Amniotic stem cell (primary cell): ENCODE measurements around the gene ZNF365.
A peak's percentile ranks its signal among the peaks of the same experiment; 100 is the strongest.
"Not testable (repeated sequence)": the region's sequence is repeated elsewhere in the genome, so short reads cannot be mapped to it uniquely, and the experiment has no call there.

Source experiments
- DNase-seq: peaks from one replicate; lab custom pipeline; 2025; lab: John Stamatoyannopoulos, UW

Gene ZNF365

DNA sequence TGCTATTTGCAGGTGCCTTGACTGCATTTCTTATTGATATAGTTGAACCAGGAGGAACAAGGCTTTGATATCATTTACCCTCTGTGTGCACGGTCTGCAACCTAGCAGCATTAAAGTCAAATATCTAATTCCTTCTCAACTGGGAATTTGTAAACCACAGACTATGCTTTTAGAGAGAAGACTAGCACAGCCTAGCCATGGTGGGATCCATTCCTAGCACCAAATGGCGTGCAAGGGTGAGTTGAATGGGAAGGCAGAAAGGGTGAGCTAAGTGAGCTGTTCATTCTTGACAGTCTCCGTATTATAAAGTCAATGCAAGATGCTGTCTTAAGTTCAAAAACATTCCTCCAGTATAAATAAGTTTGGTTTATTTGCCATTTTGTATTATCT, 2.9 kb downstream of the ZNF365 start:
- no peak for DNase-seq

DNA sequence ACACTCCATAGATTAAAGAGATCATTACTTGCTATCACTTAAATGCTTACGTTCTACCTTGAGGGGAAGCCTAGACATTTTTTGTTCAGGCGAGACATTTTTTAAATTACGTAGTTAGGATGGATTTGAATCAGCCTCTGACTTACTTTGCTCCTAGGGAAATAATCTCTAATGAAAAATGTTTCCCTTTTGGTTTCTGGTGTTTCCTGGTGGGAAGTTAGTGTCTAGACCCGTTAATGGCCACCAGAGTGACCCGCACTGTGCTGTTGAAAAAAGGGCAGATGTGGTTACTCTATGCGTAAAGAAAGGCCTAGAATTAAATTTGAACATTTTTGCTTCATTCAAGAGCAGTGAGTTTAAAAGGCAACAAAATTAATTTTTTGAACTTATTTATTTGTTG, 3.8 kb downstream of the ZNF365 start:
- DNase-seq = no peak

DNA sequence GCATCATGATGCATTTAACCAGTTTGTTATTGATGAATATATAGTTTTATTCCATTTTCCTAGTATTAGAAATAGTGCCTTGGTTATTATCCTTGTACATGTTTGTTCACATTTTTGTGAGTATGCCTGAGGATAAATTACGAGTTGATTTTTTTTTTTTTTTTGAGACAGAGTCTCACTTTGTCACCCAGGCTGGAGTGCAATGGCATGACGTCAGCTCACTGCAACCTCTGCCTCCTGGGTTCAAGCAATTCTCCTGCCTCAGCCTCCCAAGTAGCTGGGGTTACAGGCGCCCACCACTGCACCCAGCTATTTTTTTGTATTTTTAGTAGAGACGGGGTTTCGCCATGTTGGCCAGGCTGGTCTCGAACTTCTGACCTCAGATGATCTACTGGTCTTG, 4.7 kb downstream of the ZNF365 start:
- not testable (repeated sequence) for DNase-seq

DNA sequence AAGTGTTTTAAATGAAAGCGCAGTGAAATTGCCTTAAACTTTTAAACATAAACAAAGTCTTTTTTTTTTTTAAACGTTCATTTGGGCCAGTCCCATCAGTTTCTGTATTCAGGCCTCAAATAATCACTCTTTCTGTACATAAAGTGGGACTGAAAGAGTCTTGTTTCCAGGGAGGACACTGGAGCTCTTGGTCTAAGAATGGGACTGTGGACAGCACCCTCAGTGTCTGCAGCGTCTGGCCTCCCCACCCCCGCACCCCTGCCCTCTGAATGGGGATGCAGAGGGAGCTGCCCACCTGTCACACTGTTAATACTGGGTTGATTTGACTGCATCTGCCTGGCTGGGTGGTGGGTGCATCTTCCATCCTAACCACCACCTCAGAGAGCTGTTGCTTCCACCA, 5.2 kb downstream of the ZNF365 start:
- DNase-seq = no peak

DNA sequence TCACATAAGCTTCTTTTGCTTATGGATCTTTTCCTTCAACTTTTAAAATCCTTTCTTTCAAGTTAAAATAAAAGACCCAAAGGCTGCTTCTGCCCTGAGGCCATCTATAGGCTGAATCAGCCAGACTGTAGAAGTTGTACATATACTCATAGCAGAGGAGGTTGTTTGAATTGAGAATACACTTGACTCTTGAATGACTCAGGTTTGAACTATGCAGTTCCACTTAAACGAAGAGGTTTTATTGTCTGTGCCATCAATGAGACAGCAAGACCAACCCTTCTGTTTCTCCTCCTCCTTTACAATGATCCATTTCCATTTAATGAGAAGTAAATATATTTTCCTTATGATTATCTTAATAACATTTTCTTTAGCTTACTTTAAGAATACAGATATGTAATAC, 5.8 kb downstream of the ZNF365 start:
- peak; percentile 38 for DNase-seq

DNA sequence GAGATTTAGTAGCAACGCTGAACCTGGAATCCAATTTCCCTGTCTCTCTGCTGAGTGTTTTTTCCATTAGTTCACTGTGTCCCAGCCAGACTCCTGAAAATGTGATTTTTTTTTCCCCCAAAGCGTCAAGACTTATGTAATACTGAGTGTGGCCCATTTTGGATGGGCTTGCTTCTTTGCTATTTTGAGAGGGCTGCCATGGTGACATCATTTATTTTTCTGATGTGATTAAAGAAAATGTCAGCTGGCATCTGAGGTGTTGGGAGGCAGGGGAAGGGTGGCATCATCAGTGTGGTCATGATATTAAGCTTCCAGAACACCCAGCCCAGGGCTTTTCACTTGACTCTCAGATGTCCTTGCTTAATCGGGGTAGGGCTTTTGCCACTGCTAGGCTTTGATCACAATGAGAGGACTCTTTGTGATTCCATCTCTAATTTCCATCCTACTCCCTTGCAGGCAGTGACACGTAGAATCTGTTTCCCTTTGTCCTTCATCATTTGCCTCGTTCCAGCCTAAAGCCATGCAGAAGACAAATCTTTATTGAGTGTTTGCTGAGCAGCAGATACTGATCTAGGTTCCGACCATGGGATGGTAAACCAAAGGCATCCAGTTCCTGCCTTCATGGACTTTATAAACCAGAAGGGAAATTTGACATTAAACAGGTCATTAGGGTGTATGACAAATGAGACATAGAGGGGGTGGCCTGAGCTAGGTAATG, 7.4 kb downstream of the ZNF365 start:
- DNase-seq = no peak

DNA sequence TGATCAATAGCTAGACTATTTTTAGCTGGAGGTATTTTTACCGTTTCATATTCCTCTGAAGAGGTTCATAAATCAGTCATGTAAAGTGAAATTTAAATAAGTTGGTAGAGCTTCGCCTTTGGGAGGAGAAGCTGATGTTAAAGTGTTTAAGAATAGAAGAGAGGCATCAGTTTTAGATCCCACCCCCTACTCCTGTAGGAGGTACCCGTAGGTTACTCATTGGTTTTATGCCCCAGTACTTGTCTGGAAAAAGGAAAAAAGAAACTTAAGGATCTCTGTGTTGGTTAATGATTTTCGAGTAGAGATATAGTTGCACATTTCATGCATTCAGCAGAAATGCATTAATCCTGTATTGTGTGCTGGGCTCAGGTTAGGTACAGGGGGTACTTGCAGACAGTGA, 8.7 kb downstream of the ZNF365 start:
- DNase-seq = no peak

DNA sequence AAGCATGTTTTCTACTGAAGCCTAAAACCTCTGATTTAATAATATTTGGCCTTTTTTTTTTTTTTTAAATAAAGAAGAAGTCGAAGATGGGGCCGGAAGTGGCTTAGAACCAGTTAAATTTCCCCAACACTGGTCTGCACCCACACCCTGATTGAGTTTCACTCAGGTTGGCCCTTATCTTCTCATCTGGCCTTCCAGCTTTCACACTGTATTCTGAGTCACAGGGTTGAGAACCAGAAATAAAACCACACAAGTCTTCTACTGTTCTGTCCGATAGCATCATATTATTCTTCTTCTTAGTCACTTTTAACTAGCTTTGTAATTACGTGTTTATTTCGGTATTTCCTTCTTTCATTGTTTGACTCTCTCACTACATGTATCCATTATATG, 9.9 kb downstream of the ZNF365 start:
- no peak for DNase-seq

DNA sequence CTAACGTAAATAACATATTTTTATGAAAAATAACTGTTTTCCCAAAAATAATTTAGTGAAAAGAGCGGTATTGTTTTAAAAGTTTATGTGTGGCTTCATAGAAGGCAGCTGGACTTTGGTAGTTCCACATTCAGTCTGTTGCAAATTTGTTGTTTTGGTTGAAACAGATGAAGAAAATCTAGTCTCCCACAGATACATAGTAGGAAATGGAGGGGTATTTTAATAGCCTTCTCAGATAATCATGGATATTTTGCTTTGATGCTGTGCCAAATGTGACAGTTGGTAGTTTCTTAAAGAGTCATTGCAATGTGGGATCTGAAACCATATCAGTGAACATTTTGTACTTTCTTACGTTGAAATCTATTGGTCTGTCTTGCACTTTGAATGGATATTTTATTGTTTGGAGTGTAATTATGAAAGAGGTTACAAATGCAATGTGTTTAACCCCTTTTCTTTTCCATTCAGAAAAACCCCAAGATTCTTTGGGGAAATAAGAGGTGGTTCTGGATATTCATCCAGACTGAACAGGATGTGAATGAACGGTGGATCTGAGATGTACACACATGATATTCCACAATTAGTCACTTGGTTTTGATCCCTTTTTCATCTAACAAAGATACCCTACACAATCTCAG, 10.4 kb downstream of the ZNF365 start:
- DNase-seq = no peak

DNA sequence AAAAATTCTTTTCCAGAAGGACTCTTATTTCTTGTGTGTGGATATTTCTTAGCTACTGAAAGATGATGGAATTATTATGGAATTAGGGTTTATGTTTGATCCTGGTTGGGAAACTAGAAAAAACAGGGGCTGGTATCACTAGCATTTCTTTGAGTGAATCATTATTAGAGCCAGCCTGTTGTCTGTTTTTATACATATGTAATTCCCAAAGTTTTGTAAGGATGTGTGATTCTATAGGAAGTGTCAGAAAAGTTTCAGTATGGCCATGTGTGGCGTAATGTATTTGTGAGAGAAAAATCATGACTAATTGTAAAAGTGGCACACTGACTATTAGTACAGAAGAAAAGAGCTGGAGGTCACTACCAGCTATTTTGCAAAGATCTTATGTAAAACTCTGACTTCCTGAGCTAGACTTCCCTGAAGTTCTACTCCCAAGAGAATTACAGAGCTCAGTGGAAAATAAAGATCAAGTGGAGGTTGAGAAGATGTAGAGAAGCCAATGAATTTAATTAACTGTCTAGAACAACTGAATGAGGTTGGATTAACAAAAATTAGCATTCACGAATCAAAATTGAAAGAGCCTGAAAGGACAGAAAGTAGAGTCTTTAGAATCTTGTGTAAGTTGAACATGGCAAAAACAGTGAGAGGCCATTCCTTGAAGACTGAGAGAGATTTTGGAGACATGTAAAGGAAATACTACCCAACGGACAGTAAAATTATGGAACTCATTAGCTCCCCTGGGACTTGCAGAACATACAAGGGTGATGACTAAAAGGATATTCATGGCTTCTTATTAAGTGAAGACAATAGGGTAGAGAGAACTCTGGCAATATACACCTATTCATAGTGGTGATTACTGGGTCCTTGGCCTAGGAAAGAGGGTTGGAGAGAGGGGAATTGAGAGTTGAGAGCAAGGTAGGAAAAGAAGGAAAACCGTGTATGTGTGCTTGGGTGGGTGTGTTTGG, 12.5 kb downstream of the ZNF365 start:
- DNase-seq = no peak

DNA sequence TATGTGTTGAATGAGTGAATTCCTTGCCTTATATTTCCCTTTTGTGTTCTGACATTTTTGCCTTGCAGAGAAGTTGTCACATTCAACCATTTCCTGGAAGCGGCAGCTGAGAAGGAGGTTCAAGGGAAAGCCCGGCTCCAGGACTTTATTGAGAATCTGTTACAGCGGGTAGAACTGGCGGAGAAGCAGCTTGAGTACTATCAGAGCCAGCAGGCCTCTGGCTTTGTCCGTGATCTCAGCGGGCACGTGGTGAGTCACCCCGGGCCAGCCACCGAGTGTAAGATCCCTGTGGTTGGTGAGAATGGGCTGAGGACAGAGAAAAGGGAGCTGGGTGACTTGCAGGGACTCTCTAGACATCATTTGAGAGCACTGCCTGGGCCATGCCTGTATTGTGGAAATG, 14.2 kb downstream of the ZNF365 start:
- no peak for DNase-seq

DNA sequence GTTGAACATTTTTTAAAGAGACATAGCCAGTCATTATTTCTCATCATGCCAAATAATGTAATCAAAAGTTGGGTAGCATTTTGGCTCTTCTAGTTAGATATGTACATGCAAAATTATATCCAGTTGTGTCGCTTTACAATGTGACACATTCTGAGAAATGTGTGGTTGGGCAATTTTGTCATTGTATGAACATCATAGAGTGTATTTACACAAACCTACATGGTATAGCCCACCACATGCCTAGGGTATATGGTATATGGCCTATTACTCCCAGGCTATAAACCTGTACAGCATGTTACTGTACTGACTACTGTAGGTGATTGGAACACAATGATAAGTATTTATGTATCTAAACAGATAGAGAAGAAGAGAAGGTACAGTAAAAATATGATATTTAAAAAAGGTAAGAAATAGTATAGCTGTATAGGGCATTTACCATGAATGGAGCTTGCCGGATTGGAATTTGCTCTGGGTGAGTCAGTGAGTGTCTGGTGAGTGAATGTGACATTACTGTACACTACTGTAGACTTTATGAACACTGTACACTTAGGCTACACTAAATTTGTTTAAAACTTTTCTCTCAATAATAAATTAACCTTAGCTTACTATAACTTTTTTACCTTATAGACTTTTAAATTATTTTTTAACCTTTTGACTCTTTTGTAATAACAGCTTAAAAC, 16.5 kb downstream of the ZNF365 start:
- DNase-seq = no peak

DNA sequence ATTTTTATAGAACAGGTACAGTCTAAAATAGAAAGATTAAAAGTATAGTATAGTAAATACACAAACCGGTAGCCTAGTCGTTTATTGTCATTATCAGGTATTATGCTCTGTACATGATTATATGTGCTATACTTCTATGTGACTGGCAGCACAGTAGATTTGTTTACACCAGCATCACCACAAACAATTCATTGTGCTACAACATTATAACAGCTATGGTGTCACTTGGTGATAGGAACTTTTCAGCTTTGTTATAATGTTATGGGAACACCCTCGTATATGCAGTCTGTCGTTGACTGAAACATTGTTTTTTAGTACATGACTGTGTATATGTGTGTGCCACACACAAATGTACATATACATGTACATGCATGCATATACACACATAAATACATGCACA, 19.1 kb downstream of the ZNF365 start:
- DNase-seq = no peak

DNA sequence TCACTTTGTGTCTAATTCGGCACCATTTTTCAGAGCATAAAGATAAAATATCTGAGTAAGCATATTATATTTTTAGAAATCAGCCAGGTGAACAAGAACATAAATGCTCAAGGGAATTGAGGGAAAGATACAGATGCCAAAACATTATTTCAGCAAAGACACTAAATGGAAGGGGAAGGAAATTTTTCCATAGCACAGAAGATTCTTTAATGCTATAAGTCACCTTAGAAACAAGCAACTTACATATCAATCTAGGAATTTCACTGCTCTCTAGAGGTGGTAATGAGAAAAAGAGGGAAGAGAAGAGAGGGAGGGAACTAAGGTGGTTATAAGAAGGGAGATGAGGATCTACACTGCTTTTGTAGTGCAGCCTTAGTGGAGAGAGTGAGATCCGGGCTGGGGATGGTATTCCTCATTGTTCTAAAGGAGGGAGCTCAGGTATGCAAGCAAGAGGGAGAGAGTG, 20.4 kb downstream of the ZNF365 start:
- DNase-seq = no peak

DNA sequence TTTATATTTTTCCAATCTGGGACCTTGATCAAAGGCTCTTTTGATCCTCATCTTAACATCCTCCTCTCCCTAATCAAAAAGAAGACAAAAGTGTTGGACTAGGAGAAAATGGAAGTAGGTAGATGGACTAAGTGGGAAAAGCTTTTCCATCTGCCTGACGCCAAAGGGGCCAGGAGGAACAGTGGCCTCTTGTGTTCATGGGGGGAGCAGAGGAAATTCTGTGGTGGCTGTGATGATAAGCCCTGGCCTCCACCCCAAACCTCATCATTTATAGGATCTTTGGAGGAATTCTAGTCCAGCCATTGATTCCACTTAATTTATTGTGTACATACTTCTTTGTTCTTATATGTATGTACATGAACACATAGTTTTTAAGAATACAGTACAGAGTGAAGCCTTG, 21.7 kb downstream of the ZNF365 start:
- DNase-seq = no peak

DNA sequence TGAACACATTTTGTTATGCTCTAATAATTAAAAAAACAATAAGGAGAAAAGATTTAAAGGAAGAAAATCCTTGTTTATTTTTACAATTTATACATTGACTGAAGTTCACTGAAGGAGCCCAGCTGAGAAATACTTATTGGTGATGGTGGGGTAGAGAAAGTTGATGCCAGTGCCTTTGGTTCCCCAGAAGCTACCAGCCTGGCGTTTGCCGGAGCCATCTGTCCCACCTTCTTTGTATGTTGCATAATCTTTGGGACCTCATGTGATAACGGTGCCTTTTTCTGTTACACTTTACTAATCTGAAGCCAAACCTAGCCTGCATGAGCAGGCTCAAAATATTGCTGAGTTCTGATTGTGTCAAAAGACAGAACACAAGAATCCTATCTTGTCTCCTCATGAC, 22.7 kb downstream of the ZNF365 start:
- no peak for DNase-seq

DNA sequence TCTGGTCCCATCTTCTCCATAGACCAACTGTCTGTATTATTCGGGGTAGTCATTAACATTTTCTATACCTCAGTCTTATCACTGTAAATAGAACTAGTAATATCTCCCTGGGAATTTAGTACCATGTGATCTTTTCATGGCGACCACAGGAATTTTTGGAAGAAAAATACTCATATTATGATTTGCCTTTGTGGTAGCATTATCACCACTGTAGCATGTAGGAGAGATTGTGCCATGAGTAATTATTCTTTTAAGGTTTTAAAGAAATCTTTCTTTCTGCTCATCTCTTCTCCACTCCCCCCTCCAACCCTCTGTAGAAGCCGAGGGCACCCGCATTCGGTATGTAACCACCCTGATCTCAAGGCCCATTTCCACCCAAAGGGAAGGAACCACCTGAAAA, 25.0 kb downstream of the ZNF365 start:
- DNase-seq = no peak

DNA sequence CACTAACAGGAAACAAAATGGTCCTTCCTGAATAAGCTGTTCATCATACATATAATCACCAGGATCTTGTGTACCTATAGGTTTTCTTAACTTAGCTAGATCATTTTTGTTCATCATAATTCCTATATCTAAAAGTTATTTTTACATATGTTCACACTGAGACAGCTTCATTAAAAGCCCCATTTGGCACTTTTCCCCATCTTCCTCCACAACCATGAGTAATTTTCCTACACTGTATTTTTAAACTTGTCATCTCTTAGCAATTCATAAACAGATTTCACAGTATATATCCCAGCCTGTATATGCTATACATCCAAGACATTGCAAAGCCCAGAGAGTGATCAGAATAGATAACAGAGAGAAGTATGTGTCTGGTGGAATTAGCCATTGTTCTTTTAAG, 28.3 kb downstream of the ZNF365 start:
- DNase-seq = no peak

DNA sequence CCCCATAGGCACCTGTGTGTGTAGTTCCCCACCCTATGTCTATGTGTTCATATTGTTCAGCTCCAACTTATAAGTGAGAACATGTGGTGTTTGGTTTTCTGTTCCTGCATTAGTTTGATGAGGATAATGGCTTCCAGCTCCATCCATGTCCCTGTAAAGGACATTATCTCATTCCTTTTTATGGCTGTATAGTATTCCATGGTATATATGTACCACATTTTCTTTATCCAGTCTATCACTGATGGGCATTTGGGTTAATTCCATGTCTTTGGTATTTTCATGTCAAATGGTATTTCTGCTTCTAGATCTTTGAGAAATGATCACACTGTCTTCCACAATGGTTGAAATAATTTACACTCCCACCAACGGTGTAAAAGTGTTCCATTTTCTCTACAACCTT, 36.4 kb downstream of the ZNF365 start:
- DNase-seq = not testable (repeated sequence)

DNA sequence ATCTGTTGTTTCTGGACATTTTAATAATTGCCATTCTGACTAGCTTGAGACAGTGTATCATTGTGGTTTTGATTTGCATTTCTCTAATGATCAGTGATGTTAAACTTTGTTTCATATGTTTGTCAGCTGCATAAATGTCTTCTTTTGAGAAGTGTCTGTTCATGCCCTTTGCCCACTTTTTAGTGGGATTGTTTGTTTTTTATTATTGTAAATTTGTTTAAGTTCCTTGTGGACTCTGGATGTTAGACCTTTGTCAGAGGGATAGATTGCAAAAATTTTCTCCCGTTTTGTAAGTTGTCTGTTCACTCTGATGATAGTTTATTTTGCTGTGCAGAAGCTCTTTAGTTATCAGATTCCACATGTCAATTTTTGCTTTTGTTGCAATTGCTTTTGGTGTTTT, 36.8 kb downstream of the ZNF365 start:
- not testable (repeated sequence) for DNase-seq

DNA sequence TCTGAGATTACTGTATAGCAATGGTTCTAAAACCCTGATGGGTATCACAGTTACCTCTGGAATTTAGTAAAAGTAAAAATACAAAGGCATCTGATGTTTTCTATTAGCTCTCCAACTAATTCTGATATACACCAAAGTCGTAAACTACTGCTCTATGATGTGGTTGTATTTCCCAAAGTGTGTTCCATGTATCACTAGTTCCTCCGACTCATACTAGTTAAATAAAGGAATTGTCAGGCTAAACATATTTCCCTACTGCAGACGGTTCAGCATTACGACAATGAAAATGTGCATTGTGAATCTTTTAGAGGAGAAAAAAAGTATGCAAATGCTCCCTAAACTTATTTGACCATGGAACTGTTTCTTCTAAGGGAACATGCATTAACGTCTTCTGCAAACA, 38.9 kb downstream of the ZNF365 start:
- no peak for DNase-seq

DNA sequence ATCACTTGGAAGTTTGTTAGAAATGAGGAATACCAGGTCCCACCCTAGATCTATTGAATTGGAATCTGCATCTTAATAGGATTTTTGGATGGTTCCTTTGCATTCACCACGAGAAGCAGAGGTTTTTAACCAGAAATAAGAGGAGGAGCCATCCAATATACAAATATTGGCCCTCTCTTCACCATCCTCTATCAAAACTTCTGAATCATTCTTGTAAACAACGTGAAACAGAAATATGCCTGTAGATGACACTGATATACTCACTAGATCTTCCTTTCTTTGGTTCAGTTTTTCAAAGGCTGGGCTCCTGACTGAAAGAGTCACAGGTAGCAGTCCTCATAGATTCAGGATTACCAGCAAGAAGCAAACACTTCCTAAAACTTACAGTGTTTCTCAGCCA, 39.5 kb downstream of the ZNF365 start:
- DNase-seq = no peak
